K562 (cell line): ENCODE results near the gene VSIG10. TPM values are rescaled to one million over a fixed set of nuclear protein-coding genes. Genes with fewer than 3 reads are reported as not detected.

ENCODE experiments used
- DPF2 ChIP-seq: fragments of 450-650 bp; IDR thresholded peaks from 2 replicates; pipeline ENCODE4 v1.6.1; 2016
- GATAD2A ChIP-seq: fragments of 450-650 bp; IDR thresholded peaks from 2 replicates; pipeline ENCODE4 v1.6.1; 2017
- GTF2E2 ChIP-seq: fragments of 200-800 bp; sonication (Bioruptor generic); IDR thresholded peaks from 2 replicates; pipeline ENCODE4 v1.6.1; 2016; ENCODE audit warnings: missing genetic modification characterization, missing compliant biosample characterization
- RBM22 ChIP-seq: fragments of 200-400 bp; formaldehyde crosslinking; IDR thresholded peaks from 2 replicates; pipeline ENCODE4 v1.6.1; 2018; ENCODE audit warnings: low read length, low read depth; ENCODE audit not compliant: poor library complexity, severe bottlenecking
- SRSF9 ChIP-seq: fragments of 200-400 bp; formaldehyde crosslinking; IDR thresholded peaks from 2 replicates; pipeline ENCODE4 v1.6.1; 2017; ENCODE audit warnings: low read depth, low read length, borderline replicate concordance
- SUPT5H ChIP-seq: fragments of 450-650 bp; IDR thresholded peaks from 2 replicates; pipeline ENCODE4 v1.6.1; 2016
- ZFP1 ChIP-seq: fragments of 450-650 bp; formaldehyde crosslinking; IDR thresholded peaks from 2 replicates; pipeline ENCODE4 v1.4.0; 2020; ENCODE audit warnings: mild to moderate bottlenecking, mixed read lengths
- ZFX ChIP-seq: sonication (generic); formaldehyde crosslinking; IDR thresholded peaks from 2 replicates; pipeline ENCODE4 v1.8.0; 2022; ENCODE audit warnings: mild to moderate bottlenecking, missing genetic modification reagents, moderate library complexity
- ZNF224 ChIP-seq: sonication (generic); formaldehyde crosslinking; IDR thresholded peaks from 2 replicates; pipeline ENCODE4 v1.8.0; 2022; ENCODE audit warnings: mild to moderate bottlenecking, missing genetic modification reagents
- ZNF263 ChIP-seq: sonication (generic); formaldehyde crosslinking; IDR thresholded peaks from 2 replicates; pipeline ENCODE4 v1.8.0; 2022; ENCODE audit warnings: mild to moderate bottlenecking, missing genetic modification reagents, borderline replicate concordance
- ZNF589 ChIP-seq: fragments of 200-800 bp; sonication (Bioruptor generic); IDR thresholded peaks from 2 replicates; pipeline ENCODE4 v1.6.1; 2016; ENCODE audit warnings: low read depth, missing genetic modification characterization, missing compliant biosample characterization
- polyA plus RNA-seq, 8 experiments: library from polyadenylated mRNA; depleted of rRNA in 4 of 8; stranded (reverse) in 5 of 8; unstranded in 3 of 8; fragments of >200 nt; fragmentation: Nextera tagmentation in 2 of 8; fragmentation: Illumina TruSeq in 1 of 8; extraction: Ambion mirVana in 2 of 8; extraction: Trizol in 1 of 8; gene quantifications; 2 replicates each; pipeline versions ENCODE4 v1.2.1 to v1.2.3, GENCODE V29; 2011 to 2014; ENCODE audit warnings: inconsistent platforms in 1 of 8, missing spikeins in 1 of 8
- total RNA-seq, 7 experiments: library from RNA; depleted of rRNA in 6 of 7; stranded (reverse); fragments of >200 nt in 6 of 7; fragmentation: Illumina TruSeq in 2 of 7; extraction: Trizol in 2 of 7; gene quantifications; 2 replicates each; pipeline versions ENCODE4 v1.2.1 to v1.2.3, GENCODE V29; 2011 to 2021; ENCODE audit warnings: low replicate concordance in 1 of 7
- TF ChIP-seq, protein P1 (sequence below): fragments of 450-650 bp; IDR thresholded peaks from 2 replicates; pipeline ENCODE4 v1.6.1; 2014; ENCODE audit warnings: low read depth, mild to moderate bottlenecking, moderate library complexity, borderline replicate concordance
- TF ChIP-seq, protein P2 (sequence below), 2 experiments: fragments of 450-650 bp in 1 of 2; sonication (generic) in 1 of 2; formaldehyde crosslinking in 1 of 2; IDR thresholded peaks; 2 replicates each; pipeline versions ENCODE4 v1.7.1 to v1.9.0; 2016 to 2022; ENCODE audit warnings: inconsistent platforms in 1 of 2, mild to moderate bottlenecking in 1 of 2, missing genetic modification reagents in 1 of 2

VSIG10 gene
- total and polyA plus RNA-seq, 9 of the 15 experiments (the other 6 are each of a cell fraction or from before 2014, with no cell fraction given), result 4.1 to 8.8 (median 4.7) TPM

DNA sequence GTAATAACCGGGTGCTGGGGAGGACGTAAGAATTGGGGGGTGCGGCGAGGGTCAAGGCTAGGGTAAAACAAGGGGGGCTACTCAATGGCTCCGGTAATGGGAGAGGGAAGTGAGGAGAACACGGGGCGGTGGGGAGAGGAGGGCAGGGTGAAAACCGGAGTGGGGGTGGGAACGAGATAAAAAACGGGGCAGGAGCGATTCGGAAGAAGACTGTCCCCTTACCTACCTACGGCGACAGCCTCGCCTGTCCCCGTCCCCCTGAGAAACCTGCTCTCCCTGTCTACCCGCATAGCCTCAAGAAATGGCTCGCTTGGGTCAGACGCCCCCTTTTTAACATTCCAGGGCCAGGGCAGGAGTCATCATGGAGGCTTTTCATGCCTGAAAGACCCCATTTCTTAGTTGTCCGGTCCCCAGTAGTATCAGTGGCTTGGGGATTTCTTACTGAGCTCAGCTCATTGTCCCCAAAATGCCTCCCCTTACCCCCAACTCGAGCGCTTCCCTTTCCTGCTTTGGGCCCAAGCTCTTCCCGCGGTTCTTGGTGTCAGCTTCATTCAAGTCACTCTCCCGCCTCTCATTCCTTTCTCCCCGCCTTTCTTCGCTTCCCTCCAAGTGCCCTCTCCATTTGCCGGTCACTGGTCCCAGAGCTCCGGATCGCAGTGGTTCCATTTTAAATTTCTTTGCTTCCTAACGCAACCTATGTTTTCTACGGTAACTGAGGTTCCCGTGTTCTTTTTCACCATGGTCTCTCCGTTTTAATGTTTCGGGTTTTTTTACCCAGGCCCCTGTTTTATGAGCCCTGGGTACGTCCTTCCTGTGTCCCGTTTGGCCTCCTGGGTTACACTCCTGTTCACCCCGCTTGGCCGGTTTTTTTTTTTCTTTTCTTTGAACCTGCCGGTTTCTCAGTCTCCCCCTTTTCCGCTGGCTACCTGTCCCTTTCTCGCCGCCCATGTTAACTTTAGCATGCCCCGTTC is 41.7 kb downstream of the VSIG10 start (continued):
- TF ChIP-seq, protein P1, sequence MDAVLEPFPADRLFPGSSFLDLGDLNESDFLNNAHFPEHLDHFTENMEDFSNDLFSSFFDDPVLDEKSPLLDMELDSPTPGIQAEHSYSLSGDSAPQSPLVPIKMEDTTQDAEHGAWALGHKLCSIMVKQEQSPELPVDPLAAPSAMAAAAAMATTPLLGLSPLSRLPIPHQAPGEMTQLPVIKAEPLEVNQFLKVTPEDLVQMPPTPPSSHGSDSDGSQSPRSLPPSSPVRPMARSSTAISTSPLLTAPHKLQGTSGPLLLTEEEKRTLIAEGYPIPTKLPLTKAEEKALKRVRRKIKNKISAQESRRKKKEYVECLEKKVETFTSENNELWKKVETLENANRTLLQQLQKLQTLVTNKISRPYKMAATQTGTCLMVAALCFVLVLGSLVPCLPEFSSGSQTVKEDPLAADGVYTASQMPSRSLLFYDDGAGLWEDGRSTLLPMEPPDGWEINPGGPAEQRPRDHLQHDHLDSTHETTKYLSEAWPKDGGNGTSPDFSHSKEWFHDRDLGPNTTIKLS, result peak; percentile 27; the same call in 1 of the 2 replicates
- TF ChIP-seq SRSF9 (no peak), ZFX (CRISPR knock-in tag) (peak; percentile 53; the same call in 1 of the 2 replicates), SUPT5H (0 out of 2 replicates have a peak, but pooled peaks have one; percentile 45), GATAD2A (0 out of 2 replicates have a peak, but pooled peaks have one; percentile 28), ZNF224 (CRISPR knock-in tag) (no peak), ZNF589 (CRISPR knock-in tag) (no peak), DPF2 (no peak), GTF2E2 (tag) (peak; percentile 14; the same call in 1 of the 2 replicates), ZNF263 (CRISPR knock-in tag) (no peak), RBM22 (no peak), ZFP1 (CRISPR knock-in tag) (no peak)
- TF ChIP-seq, protein P2, sequence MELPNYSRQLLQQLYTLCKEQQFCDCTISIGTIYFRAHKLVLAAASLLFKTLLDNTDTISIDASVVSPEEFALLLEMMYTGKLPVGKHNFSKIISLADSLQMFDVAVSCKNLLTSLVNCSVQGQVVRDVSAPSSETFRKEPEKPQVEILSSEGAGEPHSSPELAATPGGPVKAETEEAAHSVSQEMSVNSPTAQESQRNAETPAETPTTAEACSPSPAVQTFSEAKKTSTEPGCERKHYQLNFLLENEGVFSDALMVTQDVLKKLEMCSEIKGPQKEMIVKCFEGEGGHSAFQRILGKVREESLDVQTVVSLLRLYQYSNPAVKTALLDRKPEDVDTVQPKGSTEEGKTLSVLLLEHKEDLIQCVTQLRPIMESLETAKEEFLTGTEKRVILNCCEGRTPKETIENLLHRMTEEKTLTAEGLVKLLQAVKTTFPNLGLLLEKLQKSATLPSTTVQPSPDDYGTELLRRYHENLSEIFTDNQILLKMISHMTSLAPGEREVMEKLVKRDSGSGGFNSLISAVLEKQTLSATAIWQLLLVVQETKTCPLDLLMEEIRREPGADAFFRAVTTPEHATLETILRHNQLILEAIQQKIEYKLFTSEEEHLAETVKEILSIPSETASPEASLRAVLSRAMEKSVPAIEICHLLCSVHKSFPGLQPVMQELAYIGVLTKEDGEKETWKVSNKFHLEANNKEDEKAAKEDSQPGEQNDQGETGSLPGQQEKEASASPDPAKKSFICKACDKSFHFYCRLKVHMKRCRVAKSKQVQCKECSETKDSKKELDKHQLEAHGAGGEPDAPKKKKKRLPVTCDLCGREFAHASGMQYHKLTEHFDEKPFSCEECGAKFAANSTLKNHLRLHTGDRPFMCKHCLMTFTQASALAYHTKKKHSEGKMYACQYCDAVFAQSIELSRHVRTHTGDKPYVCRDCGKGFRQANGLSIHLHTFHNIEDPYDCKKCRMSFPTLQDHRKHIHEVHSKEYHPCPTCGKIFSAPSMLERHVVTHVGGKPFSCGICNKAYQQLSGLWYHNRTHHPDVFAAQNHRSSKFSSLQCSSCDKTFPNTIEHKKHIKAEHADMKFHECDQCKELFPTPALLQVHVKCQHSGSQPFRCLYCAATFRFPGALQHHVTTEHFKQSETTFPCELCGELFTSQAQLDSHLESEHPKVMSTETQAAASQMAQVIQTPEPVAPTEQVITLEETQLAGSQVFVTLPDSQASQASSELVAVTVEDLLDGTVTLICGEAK (IDR thresholded peaks at IDR 0.05), result peak; percentile 14; the same call in 1 of the 2 replicates
- TF ChIP-seq, protein P2 (CRISPR knock-in tag; IDR thresholded peaks at IDR 0.05), result no peak
